ENCODE results near the gene KRT78. TPM values are rescaled to one million over a fixed set of nuclear protein-coding genes. Genes with fewer than 3 reads are reported as not detected.

KRT78 gene
- total and polyA plus RNA-seq, 2 experiments from 2014 or later: not detected

DNA sequence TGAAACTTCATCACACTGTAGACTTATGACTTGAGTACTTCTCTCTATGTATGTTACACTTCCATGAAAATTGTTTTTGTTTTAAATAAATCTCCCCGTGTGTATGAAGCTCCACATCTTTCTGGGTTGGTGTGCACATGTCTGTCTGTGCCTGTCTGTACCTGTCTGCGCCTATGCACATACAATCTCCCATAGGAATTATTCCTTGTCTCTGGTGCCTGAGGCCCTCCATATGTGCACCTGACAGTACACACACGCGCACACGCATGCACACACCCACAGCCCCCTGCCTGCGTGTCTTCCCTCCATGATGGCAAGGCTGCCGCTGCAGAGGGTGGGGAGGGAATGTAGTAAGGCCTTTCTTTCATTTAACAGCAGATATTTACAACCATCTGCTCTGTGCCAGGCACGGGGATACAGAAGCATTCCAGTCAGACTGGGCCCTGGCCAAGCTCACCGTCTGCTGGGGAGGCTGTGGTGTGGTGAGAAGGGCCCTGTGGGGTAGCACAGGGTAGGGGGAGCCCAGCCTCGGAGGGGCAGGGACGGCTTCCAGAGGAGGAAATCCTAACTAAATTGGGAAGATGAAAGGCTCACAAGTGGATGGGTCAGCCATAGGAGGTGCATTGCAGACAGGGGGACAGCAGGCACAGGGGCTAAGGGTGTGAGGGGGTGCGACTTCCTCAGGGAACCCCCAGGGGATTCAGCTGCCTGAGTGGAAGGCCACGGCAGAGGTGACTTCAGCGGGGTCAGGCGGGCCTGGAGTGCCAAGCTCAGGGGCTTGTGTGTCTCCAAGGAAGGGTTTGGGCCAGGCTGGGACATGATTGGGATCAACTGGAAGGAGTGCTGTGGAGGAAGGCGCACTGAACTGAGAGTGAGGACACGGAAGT lies 30.0 kb upstream of the KRT78 start:
- TF ChIP-seq CTCF (IDR thresholded peaks at IDR 0.05; ENCODE audit: low read depth, low read length): no peak
- Histone ChIP-seq H3K4me3 (no peak overlapping the region), H3K27ac (no peak overlapping the region), H3K4me1 (ENCODE audit: low read depth) (no peaks in the 10 kb centered on the region), H3K27me3 (peaks cover 3% of the 10 kb centered on the region), H3K36me3 (no peaks in the 10 kb centered on the region), H3K9me3 (ENCODE audit: low read depth) (no peaks in the 10 kb centered on the region)
- no peak for DNase-seq (ENCODE audit: low read depth in 1 of 2, low spot score in 1 of 2)

DNA sequence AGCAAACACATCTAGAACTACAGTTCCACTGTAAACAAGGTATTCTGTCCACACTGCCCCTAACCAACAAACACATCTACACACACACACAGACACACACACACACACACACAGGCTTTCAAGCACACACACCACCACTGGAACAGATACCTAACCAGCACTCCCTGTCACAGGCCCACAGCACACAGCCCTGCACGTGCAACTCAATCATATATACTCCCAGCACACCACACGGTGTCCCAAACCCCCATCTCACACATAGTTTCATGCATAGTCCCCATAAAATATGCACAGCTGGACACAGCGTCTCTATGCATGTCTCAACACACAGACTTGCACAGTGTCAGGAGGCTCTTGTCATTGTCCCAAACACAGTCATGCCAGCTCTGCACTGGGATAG lies 28.4 kb upstream of the KRT78 start:
- H3K9me3 ChIP-seq (ENCODE audit: low read depth): no peaks in the 10 kb centered on the region
- no peak for TF ChIP-seq CTCF (IDR thresholded peaks at IDR 0.05; ENCODE audit: low read depth, low read length)
- no peaks in the 10 kb centered on the region for H3K4me1 ChIP-seq (ENCODE audit: low read depth)
- H3K36me3 ChIP-seq: no peaks in the 10 kb centered on the region
- no peak for DNase-seq (ENCODE audit: low read depth in 1 of 2, low spot score in 1 of 2)
- H3K4me3 ChIP-seq: no peak overlapping the region
- H3K27me3 ChIP-seq: peaks cover 17% of the 10 kb centered on the region
- no peak overlapping the region for H3K27ac ChIP-seq

GRCh38 chr12:52876372-52876771 lies 27.6 kb upstream of the KRT78 start:
- Histone ChIP-seq H3K27me3 (peaks cover 19% of the 10 kb centered on the region), H3K36me3 (no peaks in the 10 kb centered on the region), H3K27ac (no peak overlapping the region), H3K4me1 (ENCODE audit: low read depth) (no peaks in the 10 kb centered on the region), H3K4me3 (no peak overlapping the region), H3K9me3 (ENCODE audit: low read depth) (no peaks in the 10 kb centered on the region)
- no peak for DNase-seq (ENCODE audit: low read depth in 1 of 2, low spot score in 1 of 2)
- no peak for TF ChIP-seq CTCF (IDR thresholded peaks at IDR 0.05; ENCODE audit: low read depth, low read length)

GRCh38 chr12:52874573-52875435 lies 26.0 kb upstream of the KRT78 start:
- no peaks in the 10 kb centered on the region for H3K4me1 ChIP-seq (ENCODE audit: low read depth)
- no peaks in the 10 kb centered on the region for H3K36me3 ChIP-seq
- no peaks in the 10 kb centered on the region for H3K9me3 ChIP-seq (ENCODE audit: low read depth)
- H3K27me3 ChIP-seq: peaks cover 19% of the 10 kb centered on the region
- H3K27ac ChIP-seq: no peak overlapping the region
- TF ChIP-seq CTCF (IDR thresholded peaks at IDR 0.05; ENCODE audit: low read depth, low read length): no peak
- peak overlapping the region; percentile 11 for H3K4me3 ChIP-seq
- no peak for DNase-seq (ENCODE audit: low read depth in 1 of 2, low spot score in 1 of 2)

- peak; percentile 67 to 94 for DNase-seq (ENCODE audit: low read depth in 1 of 2, low spot score in 1 of 2)
- Histone ChIP-seq H3K4me3 (peak overlapping the region; percentile 11), H3K27ac (no peak overlapping the region), H3K9me3 (ENCODE audit: low read depth) (no peaks in the 10 kb centered on the region), H3K36me3 (no peaks in the 10 kb centered on the region), H3K27me3 (peaks cover 19% of the 10 kb centered on the region), H3K4me1 (ENCODE audit: low read depth) (no peaks in the 10 kb centered on the region)
- no peak for TF ChIP-seq CTCF (IDR thresholded peaks at IDR 0.05; ENCODE audit: low read depth, low read length)
These were observed 25.2 kb upstream of the KRT78 start for GRCh38 chr12:52873832-52874572.
